Activated naive CD4-positive, alpha-beta T cell treated with anti-CD3 and anti-CD28 coated beads, Interleukin-2, amount 10 ng/mL, durations not matched to agents 7 days and 5 days (primary cell): ENCODE measurements around the gene SMPD2.

Experiments used
- CTCF ChIA-PET: fragments of 350-600 bp; sonication (Branson Sonifier 250); formaldehyde crosslinking; loops from one replicate; lab custom pipeline; 2021; ENCODE audit warnings: antibody characterized with exemption; lab: Charles Lee
- DNase-seq: peaks from one replicate; pipeline ENCODE4 v3.0.0-alpha.2; 2020
- H3K27ac Mint-ChIP-seq: one replicate; pipeline ENCODE4 v1.8.0; 2021; ENCODE audit warnings: mild to moderate bottlenecking, moderate library complexity, mixed read lengths
- H3K27me3 Mint-ChIP-seq: one replicate; pipeline ENCODE4 v1.8.0; 2021; ENCODE audit warnings: mild to moderate bottlenecking, mixed read lengths
- H3K36me3 Mint-ChIP-seq: one replicate; pipeline ENCODE4 v1.8.0; 2021; ENCODE audit warnings: mixed read lengths
- H3K4me1 Mint-ChIP-seq: one replicate; pipeline ENCODE4 v1.8.0; 2021; ENCODE audit warnings: mixed read lengths
- H3K4me3 Mint-ChIP-seq: one replicate; pipeline ENCODE4 v1.8.0; 2021; ENCODE audit warnings: mild to moderate bottlenecking, moderate library complexity, mixed read lengths
- H3K9me3 Mint-ChIP-seq: one replicate; pipeline ENCODE4 v1.8.0; 2021; ENCODE audit warnings: mixed read lengths

Gene SMPD2

GRCh38 chr6:109449795-109450673 lies 9.5 kb downstream of the SMPD2 start:
- Mint-ChIP-seq H3K9me3 (no peaks in the 10 kb centered on the region), H3K27ac (peak overlapping the region; percentile 25), H3K4me1 (peaks cover 69% of the 10 kb centered on the region), H3K4me3 (peak overlapping the region; percentile 24), H3K36me3 (peaks cover 52% of the 10 kb centered on the region), H3K27me3 (no peaks in the 10 kb centered on the region)
- CTCF ChIA-PET: interaction anchor here (1.0 to 1.2 kb wide), 2 partner anchors 9 to 262 kb away, joined by 3 read pairs; partner anchors contain the start of genes PPIL6 and SMPD2
- DNase-seq: peak; percentile 66

GRCh38 chr6:109450801-109451200 lies 10.3 kb downstream of the SMPD2 start:
- Mint-ChIP-seq H3K9me3 (no peaks in the 10 kb centered on the region), H3K27ac (no peak overlapping the region), H3K36me3 (peaks cover 46% of the 10 kb centered on the region), H3K27me3 (no peaks in the 10 kb centered on the region), H3K4me1 (peaks cover 67% of the 10 kb centered on the region), H3K4me3 (no peak overlapping the region)
- CTCF ChIA-PET: interaction anchor here (0.7 to 1.2 kb wide), 3 partner anchors 10 to 263 kb away, joined by 3 read pairs; partner anchors contain the start of genes PPIL6 and SMPD2
- no peak for DNase-seq

DNA sequence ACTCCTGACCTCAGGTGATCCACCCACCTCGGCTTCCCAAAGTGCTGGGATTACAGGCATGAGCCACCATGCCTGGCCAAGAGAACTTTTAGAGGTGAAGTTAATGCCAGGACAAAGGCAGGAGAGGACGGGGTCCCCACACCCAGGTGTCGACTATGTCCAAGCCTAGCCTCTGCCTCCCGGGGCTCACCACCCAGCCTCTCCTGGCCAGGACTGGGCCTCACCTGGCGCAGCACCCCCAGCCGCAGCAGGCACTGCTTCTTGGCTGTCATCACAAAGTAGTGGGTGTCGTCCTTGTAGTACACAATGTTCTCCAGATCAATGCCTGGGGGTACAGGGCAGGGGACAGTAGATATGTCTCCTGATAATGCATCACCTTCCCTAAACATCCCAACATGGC lies 10.9 kb downstream of the SMPD2 start:
- DNase-seq: no peak
- peaks cover 42% of the 10 kb centered on the region for H3K36me3 Mint-ChIP-seq
- H3K4me3 Mint-ChIP-seq: no peak overlapping the region
- H3K27me3 Mint-ChIP-seq: no peaks in the 10 kb centered on the region
- H3K27ac Mint-ChIP-seq: no peak overlapping the region
- no peaks in the 10 kb centered on the region for H3K9me3 Mint-ChIP-seq
- CTCF ChIA-PET: interaction anchor here (0.7 to 1.2 kb wide), 2 partner anchors 69 to 263 kb away, joined by 3 read pairs; no protein-coding TSS in a partner anchor
- peaks cover 67% of the 10 kb centered on the region for H3K4me1 Mint-ChIP-seq

DNA sequence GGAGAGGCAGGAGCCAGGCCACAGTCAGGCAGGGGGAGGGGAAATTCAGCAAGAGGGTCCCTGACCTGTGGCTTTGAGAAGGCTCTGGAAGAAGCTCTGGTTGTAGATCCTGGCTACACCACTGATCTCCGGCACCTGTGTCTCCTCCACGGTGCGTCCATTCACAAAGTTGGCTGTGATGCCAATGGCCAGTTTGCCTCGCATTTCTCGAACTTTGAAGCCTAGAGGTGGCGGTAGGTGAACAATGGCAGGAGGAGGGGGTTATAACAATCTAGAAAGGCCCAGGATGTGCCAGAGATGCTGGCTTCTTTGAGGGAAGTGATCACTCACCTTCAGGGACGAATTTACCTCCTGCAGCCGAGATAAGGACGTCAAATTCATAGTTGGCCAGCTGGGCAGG lies 11.7 kb downstream of the SMPD2 start:
- Mint-ChIP-seq H3K36me3 (peaks cover 40% of the 10 kb centered on the region), H3K4me1 (peaks cover 72% of the 10 kb centered on the region), H3K4me3 (peak overlapping the region; percentile 99), H3K27ac (peak overlapping the region; percentile 62), H3K27me3 (no peaks in the 10 kb centered on the region), H3K9me3 (no peaks in the 10 kb centered on the region)
- CTCF ChIA-PET: interaction anchor here (6.1 kb wide), 1 partner anchor 10 kb away, joined by 35 read pairs; the partner anchor contains the start of genes PPIL6 and SMPD2
- no peak for DNase-seq

DNA sequence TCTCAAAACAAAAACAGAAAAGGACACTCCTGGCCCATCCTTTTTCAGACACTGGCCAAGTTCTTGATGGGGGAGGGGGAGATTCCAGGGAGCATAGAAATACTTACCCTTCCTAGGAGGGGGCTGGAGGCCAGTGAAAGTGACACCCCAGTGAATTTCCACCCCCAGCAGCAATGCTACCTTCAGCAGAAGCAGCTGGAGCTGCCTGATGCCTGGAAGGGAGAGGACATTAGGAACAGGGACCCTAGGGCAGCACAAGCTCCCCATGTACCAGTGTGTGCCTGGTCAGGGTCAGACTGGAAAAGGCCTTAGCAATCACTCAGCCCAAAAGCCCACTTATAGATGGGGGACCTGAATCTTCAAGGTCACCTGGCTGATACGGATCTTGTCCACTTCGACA lies 12.6 kb downstream of the SMPD2 start:
- no peak for DNase-seq
- Mint-ChIP-seq H3K27ac (peak overlapping the region; percentile 97), H3K4me1 (peaks cover 77% of the 10 kb centered on the region), H3K27me3 (no peaks in the 10 kb centered on the region), H3K9me3 (no peaks in the 10 kb centered on the region), H3K36me3 (peaks cover 36% of the 10 kb centered on the region), H3K4me3 (peak overlapping the region; percentile 99)
- CTCF ChIA-PET: interaction anchor here (0.7 to 6.1 kb wide), 2 partner anchors 11 to 74 kb away, joined by 3 to 35 read pairs; partner anchors contain the start of genes PPIL6 and SMPD2

DNA sequence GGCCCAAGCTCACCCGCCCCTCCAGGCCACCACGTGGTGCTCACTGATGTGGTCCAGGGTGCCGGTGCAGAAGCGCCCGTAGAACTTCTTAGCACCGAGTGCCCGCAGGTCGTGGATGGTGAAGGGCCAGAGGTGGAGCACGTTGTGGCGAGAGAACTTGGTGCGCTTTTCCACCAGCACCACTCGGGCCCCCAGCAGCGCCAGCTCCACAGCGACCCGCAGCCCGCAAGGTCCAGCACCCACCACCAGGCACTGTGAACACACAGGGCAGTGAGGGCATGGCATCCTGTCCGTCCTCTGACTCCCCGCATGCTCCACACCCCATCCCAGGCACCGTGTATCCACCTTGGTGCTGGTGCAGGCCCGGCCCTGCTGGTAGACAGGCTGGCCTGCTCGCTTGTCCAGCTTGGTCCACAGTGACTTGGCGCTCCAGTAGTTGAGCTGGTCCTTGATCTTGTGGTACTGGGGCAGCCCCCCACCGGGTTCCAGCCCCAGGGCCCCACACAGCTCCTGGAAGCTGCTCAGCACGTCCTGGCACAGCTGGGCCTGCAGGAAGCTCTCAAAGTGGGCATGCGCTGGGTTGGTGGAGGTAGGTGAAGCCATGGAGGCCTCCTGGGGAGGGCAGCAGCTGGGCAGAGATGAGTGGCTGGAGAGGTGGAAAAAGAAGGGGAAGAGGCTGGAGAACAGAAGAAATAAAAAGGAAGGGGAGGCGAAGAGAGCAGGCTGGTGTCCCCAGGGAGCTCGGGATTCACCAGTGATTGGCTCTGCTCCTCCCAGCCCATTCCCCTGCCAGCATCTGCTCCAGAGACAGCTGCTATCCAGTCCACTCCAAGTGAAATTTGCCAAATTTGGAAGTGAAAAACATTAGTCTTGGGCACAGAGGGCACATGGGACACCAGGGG lies 13.3 kb downstream of the SMPD2 start:
- no peak for DNase-seq
- Mint-ChIP-seq H3K4me1 (peaks cover 80% of the 10 kb centered on the region), H3K36me3 (peaks cover 34% of the 10 kb centered on the region), H3K27ac (peak overlapping the region; percentile 97), H3K9me3 (no peaks in the 10 kb centered on the region), H3K4me3 (peak overlapping the region; percentile 99), H3K27me3 (no peaks in the 10 kb centered on the region)
- CTCF ChIA-PET: interaction anchor here (0.7 to 6.1 kb wide), 2 partner anchors 12 to 75 kb away, joined by 3 to 35 read pairs; partner anchors contain the start of genes PPIL6 and SMPD2

- DNase-seq: peak; percentile 80
- peak overlapping the region; percentile 97 for H3K27ac Mint-ChIP-seq
- H3K27me3 Mint-ChIP-seq: no peaks in the 10 kb centered on the region
- H3K36me3 Mint-ChIP-seq: peaks cover 37% of the 10 kb centered on the region
- H3K4me1 Mint-ChIP-seq: peaks cover 81% of the 10 kb centered on the region
- CTCF ChIA-PET: interaction anchor here (0.8 to 6.1 kb wide), 5 partner anchors 7 to 37 kb away, joined by 3 to 35 read pairs (median 3); partner anchors contain the start of genes PPIL6 and SMPD2
- H3K4me3 Mint-ChIP-seq: peak overlapping the region; percentile 99
- H3K9me3 Mint-ChIP-seq: no peaks in the 10 kb centered on the region
Observed at GRCh38 chr6:109454496-109455436, 14.2 kb downstream of the SMPD2 start.

DNA sequence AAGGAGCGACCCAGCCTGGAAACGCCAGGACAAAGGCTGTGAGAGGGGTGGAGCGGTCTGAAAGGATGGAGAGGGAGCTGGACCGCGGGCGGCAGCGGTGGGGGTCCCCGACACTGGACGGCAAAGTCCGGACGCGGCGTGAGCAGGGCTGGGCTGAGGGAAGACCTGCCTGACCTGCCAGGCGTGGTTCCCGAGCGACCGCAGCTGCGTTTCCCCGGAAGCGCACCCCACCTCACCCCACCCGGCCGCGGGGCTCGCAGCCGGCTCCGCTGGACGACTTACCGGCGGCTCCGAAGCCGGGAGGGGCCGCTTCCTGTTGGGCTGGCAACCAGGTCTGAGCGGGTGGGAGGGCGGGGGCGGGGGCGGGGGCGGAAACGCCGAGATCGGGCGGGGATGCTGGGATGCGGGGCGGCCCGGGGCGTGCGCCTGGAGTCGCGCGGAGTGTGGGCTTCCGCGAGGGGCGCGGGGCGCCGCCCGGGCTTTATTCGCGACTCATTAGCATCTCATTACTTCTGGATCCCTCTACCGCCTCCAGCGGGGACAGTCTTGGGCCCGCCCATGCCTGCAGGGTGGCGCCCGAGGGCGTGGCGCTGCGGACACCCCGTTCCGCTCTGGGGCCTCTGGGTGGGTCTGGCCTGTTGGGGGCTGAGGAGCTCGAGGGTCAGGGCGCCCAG lies 15.1 kb downstream of the SMPD2 start, which contains the start of gene MICAL1:
Gene MICAL1 (minus strand): TSS at position 336 of the 674 bp plus-strand sequence. CDS start 1,576 bp downstream, outside the sequence.
- DNase-seq: peak; percentile 87
- peaks cover 78% of the 10 kb centered on the region for H3K4me1 Mint-ChIP-seq
- H3K27me3 Mint-ChIP-seq: no peaks in the 10 kb centered on the region
- CTCF ChIA-PET: interaction anchor here (0.8 to 6.1 kb wide), 6 partner anchors 8 to 73 kb away, joined by 3 to 35 read pairs (median 4); partner anchors contain the start of genes CD164, PPIL6 and SMPD2
- H3K36me3 Mint-ChIP-seq: peaks cover 36% of the 10 kb centered on the region
- no peaks in the 10 kb centered on the region for H3K9me3 Mint-ChIP-seq
- H3K4me3 Mint-ChIP-seq: peak within 1 kb of the TSS; percentile 99
- peak within 1 kb of the TSS; percentile 97 for H3K27ac Mint-ChIP-seq

GRCh38 chr6:109456111-109456583 lies 15.6 kb downstream of the SMPD2 start:
- H3K27me3 Mint-ChIP-seq: no peaks in the 10 kb centered on the region
- peaks cover 77% of the 10 kb centered on the region for H3K4me1 Mint-ChIP-seq
- DNase-seq: no peak
- H3K4me3 Mint-ChIP-seq: peak overlapping the region; percentile 99
- peak overlapping the region; percentile 28 for H3K27ac Mint-ChIP-seq
- peaks cover 36% of the 10 kb centered on the region for H3K36me3 Mint-ChIP-seq
- no peaks in the 10 kb centered on the region for H3K9me3 Mint-ChIP-seq
- CTCF ChIA-PET: interaction anchor here (1.0 to 6.1 kb wide), 6 partner anchors 8 to 73 kb away, joined by 3 to 35 read pairs (median 4); partner anchors contain the start of genes CD164, PPIL6 and SMPD2

GRCh38 chr6:109456710-109457561 lies 16.4 kb downstream of the SMPD2 start:
- Mint-ChIP-seq H3K9me3 (peaks cover 2% of the 10 kb centered on the region), H3K27me3 (no peaks in the 10 kb centered on the region), H3K4me1 (peaks cover 75% of the 10 kb centered on the region), H3K4me3 (peak overlapping the region; percentile 71), H3K36me3 (peaks cover 37% of the 10 kb centered on the region), H3K27ac (peak overlapping the region; percentile 85)
- DNase-seq: no peak
- CTCF ChIA-PET: interaction anchor here (1.1 to 6.1 kb wide), 4 partner anchors 8 to 74 kb away, joined by 3 to 35 read pairs (median 4); partner anchors contain the start of genes CD164, PPIL6 and SMPD2

DNA sequence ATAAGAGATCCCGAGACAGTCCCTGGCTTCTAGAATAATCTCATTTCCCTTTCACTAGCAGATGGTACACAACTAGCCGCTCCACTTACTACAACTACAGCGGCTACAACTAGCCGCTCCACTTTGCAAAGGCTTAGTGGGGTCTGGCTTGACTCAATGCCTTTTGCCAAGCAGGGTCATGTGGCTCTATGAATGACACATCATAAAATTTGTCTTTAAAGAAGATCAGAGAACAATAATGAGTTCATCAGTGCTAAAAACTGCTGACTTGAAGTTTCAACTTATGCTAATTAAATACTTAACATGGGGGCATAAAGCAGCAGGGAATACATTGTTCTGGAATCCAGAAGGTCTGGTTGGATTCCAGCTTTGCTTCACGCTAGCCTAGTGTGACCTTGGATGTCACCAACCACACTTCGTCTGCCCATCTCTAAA lies 17.1 kb downstream of the SMPD2 start:
- no peak for DNase-seq
- CTCF ChIA-PET: interaction anchor here (1.1 to 6.1 kb wide), 2 partner anchors 9 to 15 kb away, joined by 3 to 35 read pairs; partner anchors contain the start of genes PPIL6 and SMPD2
- peak overlapping the region; percentile 85 for H3K27ac Mint-ChIP-seq
- H3K9me3 Mint-ChIP-seq: peaks cover 2% of the 10 kb centered on the region
- H3K4me1 Mint-ChIP-seq: peaks cover 75% of the 10 kb centered on the region
- peak overlapping the region; percentile 71 for H3K4me3 Mint-ChIP-seq
- no peaks in the 10 kb centered on the region for H3K27me3 Mint-ChIP-seq
- peaks cover 37% of the 10 kb centered on the region for H3K36me3 Mint-ChIP-seq
